HG03432 (cell line): ENCODE measurements around the gene GORASP2.

Experiments
- ATAC-seq: cut with Tn5 transposase; IDR thresholded peaks from one replicate; pipeline ENCODE4 v1.9.1; 2021; ENCODE audit warnings: mild to moderate bottlenecking, moderate library complexity; ENCODE audit not compliant: unreplicated experiment

The GORASP2 gene

DNA sequence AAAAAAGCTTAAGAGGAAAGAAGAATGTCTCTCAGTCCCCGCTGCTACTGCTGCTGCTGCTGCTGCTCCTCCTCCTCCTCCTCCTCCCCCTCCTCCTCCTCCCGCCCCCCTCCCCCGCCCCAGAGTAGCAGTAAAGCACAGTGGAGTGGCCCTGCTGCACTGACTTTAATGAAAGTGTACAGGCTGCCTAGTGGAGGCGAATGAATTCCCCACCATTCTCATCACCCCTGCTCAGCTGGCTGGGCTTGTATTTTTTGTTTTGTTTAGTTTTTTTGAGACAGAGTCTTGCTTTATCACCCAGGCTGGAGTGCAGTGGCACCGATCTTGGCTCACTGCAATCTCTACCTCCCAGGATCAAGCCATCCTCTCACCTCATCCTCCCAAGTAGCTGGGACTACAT lies 34.3 kb downstream of the GORASP2 start:
- no peak for ATAC-seq

DNA sequence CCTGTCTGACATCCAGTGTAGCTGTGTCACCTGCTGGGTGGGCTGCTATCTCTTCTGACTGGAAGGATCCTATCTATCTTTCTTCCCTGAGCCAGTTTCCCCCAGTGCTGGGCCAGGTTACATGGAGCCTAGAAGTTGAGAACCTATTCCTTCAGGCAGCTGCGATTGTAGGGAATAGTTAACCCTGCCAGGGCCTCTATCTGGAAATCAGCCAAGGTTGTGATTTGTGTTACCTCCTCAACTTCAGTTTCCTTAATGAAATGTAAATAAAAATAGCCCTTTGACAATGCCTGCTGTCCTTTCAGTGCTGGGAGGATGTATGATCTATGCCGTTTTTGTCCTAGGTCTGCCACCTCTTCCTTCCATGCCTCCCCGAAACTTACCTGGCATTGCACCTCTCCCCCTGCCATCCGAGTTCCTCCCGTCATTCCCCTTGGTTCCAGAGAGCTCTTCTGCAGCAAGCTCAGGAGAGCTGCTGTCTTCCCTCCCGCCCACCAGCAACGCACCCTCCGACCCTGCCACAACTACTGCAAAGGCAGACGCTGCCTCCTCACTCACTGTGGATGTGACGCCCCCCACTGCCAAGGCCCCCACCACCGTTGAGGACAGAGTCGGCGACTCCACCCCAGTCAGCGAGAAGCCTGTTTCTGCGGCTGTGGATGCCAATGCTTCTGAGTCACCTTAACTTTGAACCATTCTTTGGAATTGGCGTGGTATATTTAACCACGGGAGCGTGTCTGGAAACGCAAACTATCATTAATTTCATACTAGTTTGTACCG lies 36.6 kb downstream of the GORASP2 start:
- ATAC-seq, result no peak

DNA sequence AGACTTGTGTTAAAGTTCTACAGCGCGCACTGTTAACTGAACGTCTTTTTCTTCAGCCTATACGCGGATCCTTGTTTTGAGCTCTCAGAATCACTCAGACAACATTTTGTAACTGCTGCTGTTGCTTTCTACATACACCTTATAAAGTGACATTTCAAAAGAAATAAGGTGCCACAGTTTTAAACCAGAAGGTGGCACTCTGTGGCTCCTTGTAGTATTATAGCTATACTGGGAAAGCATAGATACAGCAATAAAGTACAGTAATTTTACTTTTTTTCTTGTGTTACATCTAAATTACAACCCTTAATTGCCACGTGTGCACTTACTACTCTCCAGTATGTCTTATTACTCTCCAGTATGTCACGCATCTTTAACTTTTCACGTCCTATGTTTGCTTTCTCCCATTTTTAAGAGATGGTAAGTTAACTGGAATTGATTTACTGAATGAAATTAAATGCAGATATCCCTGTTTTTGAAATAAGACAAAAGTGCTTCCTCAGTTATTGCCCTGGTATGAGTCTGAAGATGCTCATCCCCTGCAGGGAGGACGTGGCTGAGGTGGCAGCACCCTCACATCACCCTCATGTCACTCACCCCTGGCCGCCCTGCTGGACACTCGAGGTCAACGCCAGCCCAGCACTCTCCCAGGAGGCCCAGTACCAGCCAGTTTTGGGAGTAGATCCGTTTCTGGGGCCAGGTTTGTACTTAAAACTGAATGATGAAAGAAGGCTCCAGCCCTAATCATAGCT lies 37.8 kb downstream of the GORASP2 start:
- no peak for ATAC-seq

DNA sequence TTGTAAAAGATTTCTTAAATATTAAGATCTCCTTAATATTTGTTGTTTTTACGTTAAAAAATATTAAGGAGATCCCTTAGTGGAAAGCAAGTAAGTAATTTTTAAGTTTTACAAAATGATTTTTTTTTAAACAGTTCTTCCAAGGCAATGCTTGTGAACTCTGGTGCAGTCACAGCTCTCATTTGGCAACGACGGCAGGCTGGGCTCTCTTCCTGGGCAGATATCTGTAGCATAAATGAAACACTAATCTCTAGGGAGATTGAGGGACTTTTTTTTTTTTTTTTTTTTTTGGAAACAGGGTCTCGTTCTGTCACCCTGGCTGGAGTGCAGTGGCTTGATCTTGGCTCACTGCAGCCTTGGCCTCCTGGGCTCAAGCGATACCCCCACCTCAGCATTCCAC lies 38.5 kb downstream of the GORASP2 start:
- no peak for ATAC-seq

DNA sequence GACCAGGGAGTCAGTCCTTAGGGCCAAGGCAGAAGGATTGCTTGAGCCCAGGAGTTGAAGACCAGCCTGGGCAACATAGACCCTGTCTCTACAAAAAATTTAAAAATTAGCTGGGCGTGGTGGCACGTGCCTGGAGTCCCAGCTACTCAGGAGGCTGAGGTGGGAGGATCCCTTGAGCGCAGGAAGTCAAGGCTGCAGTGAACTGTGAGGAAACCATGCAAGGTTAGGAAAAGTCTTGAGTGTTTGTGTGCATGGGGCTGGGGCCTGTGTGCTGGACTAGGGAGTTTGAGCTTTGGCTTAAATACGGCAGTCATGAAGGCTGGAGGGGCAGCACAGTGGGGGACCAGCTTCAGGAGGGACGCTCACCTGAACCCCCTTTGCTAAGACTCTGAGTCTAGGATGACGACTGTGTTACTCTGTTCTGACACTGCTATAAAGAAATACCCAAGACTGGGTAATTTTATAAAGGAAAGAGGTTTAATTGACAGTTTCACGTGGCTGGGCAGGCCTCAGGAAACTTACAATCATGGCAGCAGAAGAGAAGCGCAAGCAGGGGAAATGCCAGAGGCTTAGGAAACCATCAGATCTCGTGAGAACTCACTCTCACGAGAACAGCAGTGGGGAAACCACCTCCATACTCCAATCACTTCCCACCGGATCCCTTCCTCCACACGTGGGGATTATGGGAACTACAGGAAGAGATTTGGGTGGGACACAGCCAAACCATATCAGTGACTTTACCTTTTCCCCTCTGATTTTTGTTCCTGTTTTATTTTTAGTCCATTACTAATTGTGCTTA lies 39.4 kb downstream of the GORASP2 start:
- no peak for ATAC-seq

DNA sequence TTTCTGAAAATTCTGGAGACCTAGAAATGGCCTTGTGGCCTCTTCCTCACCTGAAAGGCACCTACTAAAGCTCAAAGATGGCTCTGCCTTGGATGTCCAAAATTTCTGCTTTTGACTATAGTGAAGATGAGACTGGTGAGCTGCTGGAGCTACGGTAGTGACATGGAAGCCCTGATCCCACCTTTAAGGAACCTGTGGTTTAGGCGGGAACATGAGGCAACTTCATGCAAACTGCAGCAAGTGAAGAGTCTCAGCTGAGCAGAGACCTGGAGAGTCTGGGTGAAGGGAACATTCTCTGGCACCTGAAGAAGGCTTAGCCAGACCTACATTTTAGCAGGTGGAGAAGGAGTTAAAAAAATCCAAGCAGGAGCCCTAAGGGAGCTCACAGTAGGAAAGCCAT lies 40.0 kb downstream of the GORASP2 start:
- ATAC-seq, result no peak

DNA sequence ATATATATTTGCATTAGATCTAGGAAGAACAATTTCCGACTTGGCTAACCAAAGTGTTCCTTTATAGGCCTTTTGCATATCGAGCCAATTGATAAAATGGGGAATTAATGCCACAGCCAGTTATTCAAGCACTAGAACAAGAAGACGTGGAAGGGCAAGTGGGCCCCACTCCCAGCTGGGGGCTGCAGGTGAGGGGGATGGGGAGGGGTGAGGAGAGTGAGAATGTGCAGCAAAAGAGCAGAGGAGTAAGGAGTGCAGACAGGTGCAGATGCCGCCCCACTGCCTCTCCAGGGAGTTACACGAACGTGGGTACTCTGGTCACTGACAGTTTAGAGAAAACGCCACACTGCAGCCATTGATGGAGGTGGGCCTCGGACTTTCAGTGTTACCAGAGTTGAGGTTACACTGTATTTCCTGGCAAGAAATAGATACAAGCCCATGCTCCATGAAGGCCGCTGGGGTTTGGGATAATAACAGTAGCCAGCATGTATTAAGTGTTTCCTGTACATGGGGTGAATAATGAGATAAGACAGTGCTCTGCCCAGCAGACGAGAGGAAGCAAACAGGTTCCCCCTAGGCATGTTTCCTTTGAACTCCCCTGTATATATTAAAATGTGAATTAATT lies 40.9 kb downstream of the GORASP2 start:
- ATAC-seq, result no peak

DNA sequence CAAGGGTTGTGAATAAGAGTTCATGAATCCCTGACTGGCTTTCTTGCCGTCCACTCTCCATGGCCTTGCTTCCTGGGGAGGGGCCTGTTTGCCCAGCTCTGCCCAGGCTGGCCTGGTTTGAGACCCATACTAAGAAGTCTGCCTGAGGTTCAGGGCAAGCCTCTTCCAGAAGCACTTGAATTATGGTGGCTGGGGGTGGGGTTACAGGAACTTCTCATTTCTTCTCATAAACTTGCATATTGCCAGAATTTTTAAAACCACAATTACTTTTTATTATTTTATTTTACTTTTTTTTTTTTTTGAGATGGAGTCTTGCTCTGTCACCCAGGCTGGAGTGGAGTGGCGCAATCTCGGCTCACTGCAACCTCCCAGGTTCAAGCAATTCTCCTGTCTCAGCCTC lies 42.0 kb downstream of the GORASP2 start:
- no peak for ATAC-seq

DNA sequence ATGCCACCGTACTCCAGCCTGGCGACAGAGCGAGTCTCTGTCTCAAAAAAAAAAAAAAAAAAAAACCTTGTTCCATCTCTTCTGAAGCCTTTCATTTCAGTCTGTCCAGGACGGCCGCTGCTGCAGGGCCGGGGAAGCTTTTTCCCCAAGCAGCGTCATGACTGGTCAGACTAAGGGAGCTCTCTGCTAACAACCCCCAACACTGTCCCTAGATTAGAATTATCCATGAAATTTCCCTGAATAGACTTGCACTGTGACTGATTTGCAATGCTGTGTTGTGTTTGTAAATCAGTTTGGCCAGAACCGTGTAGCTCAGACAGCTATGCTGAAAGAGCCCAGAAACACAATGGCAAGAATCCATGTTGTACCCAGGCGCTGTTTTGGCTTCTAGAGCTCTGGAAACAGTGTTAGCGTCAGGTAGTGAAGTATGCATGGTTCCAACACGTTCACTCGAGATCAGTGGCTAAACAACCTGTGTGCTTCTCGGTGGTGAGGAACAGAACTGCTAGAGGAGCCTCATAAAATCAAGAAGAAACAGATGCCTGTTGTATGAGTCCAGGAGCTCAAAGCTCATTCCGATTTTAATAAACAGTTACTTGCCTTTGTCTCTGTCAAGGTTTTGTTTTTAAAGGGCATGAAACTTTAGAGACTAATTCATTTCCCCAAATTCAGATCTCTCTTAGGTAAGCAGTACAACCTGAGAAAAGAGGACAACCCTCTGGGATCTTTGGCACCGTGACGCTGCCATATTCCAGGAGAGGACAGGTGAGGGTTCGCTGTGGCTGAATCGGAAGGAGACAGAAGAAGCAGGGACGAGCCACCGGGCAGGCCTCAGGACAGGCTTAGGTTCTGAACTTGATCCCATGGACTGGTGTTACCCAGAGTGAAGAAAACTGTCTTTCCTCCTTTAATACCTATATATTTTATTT lies 43.5 kb downstream of the GORASP2 start:
- no peak for ATAC-seq

DNA sequence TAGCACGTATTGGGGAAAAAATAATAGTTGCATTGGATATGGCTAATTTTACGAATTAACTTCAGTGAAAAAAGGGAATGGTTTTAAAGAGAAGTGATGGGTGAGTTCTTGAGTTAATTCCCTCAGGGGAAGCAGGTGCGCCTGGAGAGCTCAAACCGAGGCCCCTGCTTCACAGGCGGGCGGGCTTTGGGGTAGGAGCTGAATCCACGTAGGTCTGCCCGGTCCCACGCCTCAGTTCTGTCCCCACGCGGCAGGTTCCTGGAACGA lies 44.1 kb downstream of the GORASP2 start:
- ATAC-seq, result no peak

DNA sequence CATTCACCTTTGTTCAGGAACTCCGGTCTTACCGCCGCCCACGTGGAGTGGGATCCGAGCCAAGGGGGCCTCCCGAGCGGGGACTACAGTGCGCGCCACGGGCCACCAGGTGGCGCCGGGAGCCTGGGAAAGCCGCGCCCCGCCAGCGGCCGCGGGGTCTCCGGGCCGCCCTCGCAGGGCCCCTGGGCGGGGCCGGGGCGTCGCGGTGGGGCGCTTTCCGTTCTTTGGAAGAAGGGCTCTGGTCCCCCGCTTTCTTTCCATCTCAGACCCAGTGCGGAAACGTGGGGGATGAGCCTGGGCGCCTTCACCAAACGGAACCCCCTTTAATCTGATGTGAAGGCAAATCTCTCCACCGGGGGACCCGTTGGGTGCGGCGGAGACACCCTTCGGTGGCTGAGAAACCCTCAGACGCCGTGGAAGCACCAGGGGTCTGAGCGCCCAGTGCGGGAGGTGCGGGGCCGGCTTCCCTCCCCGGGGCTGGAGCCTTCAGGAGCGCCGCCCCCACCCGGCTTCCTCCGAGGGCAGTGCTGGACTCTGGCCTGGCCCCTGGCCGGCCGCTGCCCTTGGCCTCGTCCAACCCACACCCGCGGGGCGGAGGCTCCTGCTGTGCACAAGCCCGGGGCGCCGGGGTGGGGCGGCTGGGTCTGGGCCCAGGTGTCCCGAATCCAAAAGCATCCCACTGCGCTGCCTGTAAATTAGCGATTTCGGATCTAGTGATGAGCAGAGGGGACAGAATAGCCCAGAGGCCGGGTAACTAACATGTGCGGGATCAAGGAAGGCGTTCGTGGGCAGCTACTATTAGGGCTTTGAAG lies 44.6 kb downstream of the GORASP2 start:
- ATAC-seq, result peak; percentile 98

DNA sequence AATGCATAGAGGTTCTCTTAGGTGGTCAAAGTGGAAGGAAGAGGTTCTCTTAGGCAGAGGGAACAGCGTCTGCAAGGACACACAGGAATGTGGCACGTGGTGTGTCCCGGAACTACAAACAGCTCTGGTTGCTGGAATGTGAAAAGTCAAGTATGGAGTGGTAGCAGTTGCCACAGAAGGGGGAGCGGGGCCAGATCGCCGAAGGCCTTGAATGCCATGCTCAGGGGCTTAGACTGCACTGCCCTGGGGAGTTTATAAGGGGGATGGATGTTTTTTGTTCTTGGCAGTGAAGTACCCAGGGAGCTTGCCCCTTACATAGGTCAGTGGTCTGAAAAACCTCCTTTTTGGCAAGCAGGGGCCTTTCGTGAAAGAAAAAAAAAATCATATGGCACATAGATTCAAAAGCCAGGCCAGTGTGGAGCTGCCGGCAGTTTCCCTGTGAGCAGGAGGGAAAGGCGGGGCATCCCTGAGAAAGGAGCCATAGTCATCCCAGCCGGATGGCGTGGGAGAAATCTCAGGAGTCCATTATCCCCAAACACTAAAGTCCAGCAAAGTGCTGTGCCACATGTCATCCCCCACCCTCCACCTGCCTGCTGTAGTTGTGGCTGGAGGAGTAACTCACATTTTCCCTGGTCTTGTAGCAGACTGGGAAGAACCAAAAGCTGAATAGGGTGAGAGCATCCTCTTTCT lies 45.4 kb downstream of the GORASP2 start:
- no peak for ATAC-seq

DNA sequence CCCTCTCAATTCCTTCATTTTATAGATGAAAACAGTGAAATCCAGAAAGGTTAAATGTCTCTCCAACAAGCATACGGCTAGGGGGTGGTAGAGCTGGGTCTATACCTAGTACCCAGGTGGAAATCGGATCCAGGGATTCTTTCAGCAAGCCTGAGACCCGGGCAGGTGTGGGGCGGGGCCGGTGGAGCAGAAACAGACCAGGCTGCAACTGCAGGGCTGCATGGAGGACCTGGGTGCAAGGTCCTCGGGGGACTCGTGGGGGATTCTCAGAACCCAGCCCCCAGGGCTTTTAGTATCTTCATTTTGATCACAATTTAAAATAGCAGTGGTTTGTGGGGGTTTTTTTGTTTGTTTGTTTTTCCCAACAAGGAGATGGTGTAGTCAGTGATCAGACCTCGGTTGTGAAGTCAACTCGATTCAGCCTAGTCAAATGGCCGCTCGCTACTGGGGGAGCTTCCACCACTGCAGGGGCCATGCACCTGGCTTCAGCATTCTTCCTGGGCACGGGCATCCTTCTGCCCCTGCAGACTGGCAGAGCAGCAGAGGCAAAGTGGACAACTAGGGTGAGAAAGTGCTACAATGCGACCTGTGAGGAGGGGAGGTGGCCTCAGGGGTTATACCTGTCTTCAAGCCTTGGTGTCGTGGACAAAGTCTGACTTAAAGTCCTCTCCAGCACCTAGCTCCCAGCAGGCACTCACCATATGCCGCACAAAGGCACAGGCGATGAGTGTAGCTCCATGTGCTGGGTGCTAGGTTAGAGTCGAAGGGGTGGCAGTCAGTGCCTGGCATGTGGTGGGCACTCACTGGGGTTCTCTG lies 46.3 kb downstream of the GORASP2 start:
- no peak for ATAC-seq

DNA sequence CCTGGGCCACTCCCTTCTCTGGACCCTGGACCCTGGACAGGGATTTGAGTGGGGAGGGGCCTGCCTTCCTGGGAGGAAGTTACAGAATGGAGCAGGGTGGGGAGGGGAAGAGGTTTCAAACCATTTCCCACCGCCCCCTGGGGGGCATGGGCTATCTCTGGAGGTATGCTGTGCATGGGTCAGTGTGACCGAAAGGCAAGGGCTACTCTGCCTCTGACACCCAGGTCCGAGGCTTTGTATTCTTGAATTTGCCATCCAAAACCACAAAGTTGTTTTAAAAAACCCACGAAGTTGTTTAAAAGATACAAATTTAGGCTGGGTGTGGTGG lies 46.9 kb downstream of the GORASP2 start:
- no peak for ATAC-seq

DNA sequence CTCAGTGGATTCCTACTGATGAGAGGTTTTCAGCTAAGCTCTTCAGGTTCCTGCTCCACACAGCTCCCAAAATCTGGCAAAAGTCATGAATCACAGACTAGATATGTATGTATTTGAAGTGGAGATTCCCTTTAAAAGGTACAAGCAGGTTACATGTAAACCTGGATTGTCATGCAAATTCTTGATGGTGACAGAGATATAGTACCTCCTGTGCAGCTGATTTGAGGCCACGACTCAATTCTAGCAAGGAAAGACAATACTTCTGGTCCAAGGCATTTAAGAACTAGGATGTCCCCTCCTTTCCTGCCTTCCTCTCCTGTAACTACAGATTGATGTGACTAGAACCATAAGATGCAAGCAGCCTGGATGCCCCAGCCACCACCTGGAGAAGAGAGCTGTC lies 55.0 kb downstream of the GORASP2 start:
- ATAC-seq, result no peak

DNA sequence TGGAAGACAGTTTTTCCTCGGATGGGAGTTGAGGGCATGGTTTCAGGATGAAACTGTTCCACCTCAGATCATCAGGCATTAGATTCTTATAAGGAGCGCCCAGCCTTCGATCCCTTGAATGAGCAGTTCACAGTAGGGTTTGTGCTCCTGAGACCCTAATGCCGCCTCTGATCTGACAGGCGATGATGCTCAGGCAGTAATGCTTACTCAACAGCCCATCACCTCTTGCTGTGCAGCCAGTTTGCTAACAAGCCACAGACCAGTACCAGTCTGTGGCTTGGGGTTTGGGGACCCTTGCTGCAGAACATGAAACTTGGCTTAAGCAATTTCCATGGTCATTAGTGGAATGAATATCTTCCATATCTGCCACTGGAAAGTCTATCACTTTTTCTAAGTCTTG lies 56.4 kb downstream of the GORASP2 start:
- ATAC-seq, result no peak

DNA sequence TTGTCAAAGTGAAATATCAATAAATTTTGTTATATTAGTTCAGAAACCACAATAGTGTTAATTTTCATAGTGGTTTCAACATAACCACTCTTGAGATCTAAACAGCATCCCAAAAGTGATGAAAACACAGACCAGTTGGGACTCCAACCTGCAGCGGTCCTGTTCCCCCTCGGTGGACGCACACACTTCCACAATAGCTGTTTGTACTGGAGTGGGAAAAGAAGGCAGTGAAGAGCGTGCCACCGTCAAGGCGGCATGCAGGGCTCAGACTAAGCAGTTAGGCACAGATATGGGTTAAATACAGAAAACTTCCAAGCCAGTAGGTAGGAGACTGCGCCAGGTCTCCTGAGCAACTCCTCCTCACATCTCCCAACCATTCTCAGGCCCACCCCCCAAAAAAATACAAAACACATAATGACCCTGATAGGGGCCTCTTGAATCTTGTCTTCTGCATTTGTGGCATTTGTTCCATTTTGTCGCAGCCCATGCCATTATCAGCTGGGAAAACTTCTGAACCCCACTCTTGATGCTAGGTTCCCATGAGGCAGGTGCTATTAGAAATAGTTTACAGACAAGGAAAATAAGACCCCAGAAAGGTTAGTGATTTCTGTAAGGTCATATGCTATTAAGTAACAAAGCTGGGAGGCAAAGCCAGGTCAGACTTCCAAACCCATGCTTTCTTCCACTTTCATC lies 57.7 kb downstream of the GORASP2 start:
- ATAC-seq, result no peak
